Hepatocyte (in vitro differentiated cells): ENCODE results near the gene NCAM1. TPM values are rescaled to one million over a fixed set of nuclear protein-coding genes. Genes with fewer than 3 reads are reported as not detected.

Experiments
- DNase-seq: peaks from one replicate; pipeline ENCODE4 v3.0.0-alpha.2; 2016; ENCODE audit warnings: low spot score
- H2AFZ ChIP-seq: fragments of 200-600 bp; sonication (generic); 2 replicates; pipeline ENCODE4 v1.6.0; 2016; ENCODE audit warnings: antibody characterized with exemption, mild to moderate bottlenecking
- H3K27ac ChIP-seq: fragments of 200-600 bp; sonication (generic); 2 replicates; pipeline ENCODE4 v1.5.1; 2016; ENCODE audit warnings: mild to moderate bottlenecking
- H3K27me3 ChIP-seq: fragments of 200-600 bp; sonication (generic); 2 replicates; pipeline ENCODE4 v1.6.1; 2016
- H3K36me3 ChIP-seq: fragments of 200-600 bp; sonication (generic); replicated peaks from 2 replicates; pipeline ENCODE4 v1.5.1; 2016; ENCODE audit warnings: low read depth; ENCODE audit not compliant: insufficient read depth
- H3K4me1 ChIP-seq: fragments of 200-600 bp; sonication (generic); 2 replicates; pipeline ENCODE4 v1.5.1; 2016; ENCODE audit warnings: mild to moderate bottlenecking, moderate library complexity; ENCODE audit not compliant: insufficient read depth
- H3K4me2 ChIP-seq: fragments of 200-600 bp; sonication (generic); 2 replicates; pipeline ENCODE4 v1.6.0; 2016
- H3K4me3 ChIP-seq: fragments of 200-600 bp; sonication (generic); 2 replicates; pipeline ENCODE4 v1.5.1; 2016; ENCODE audit warnings: mild to moderate bottlenecking
- H3K79me2 ChIP-seq: fragments of 200-600 bp; sonication (generic); 2 replicates; pipeline ENCODE4 v1.6.0; 2017; ENCODE audit warnings: mild to moderate bottlenecking
- H3K9me2 ChIP-seq: fragments of 200-600 bp; sonication (generic); replicated peaks from 2 replicates; pipeline ENCODE4 v1.6.0; 2017; ENCODE audit warnings: mild to moderate bottlenecking; ENCODE audit not compliant: insufficient read depth
- H3K9me3 ChIP-seq: fragments of 200-600 bp; sonication (generic); 2 replicates; pipeline ENCODE4 v1.5.1; 2016; ENCODE audit warnings: low read depth, mild to moderate bottlenecking
- H4K20me1 ChIP-seq: fragments of 200-600 bp; sonication (generic); 2 replicates; pipeline ENCODE4 v1.6.0; 2016; ENCODE audit warnings: mild to moderate bottlenecking; ENCODE audit not compliant: insufficient read depth, poor library complexity, severe bottlenecking
- CTCF ChIP-seq: fragments of 200-600 bp; sonication (generic); IDR thresholded peaks from 2 replicates; pipeline ENCODE4 v1.5.1; 2016; ENCODE audit warnings: antibody characterized with exemption, mild to moderate bottlenecking; ENCODE audit not compliant: poor library complexity
- EZH2 ChIP-seq: fragments of 200-600 bp; sonication (generic); IDR thresholded peaks from 2 replicates; pipeline ENCODE4 v1.6.1; 2016; ENCODE audit warnings: antibody characterized with exemption, mild to moderate bottlenecking, borderline replicate concordance
- EZH2phosphoT487 ChIP-seq: fragments of 200-600 bp; sonication (generic); IDR thresholded peaks from one replicate; pipeline ENCODE4 v1.6.1; 2018; ENCODE audit warnings: antibody characterized with exemption, mild to moderate bottlenecking, low read depth, moderate library complexity; ENCODE audit not compliant: unreplicated experiment, severe bottlenecking
- WGBS: methylation state at CpG from one replicate; pipeline ENCODE4 v1.1.6; 2016; ENCODE audit warnings: low lambda C conversion rate; ENCODE audit errors: missing lambda C conversion rate; 5-methylcytosine and 5-hydroxymethylcytosine counted together
- polyA plus RNA-seq: library from polyadenylated mRNA; unstranded; fragments of >200 nt; fragmentation: Nextera tagmentation; extraction: Ambion mirVana; gene quantifications from 2 replicates; pipeline ENCODE4 v1.2.1, GENCODE V29; 2016
- total RNA-seq: library from RNA; depleted of rRNA; stranded (reverse); fragments of >200 nt; gene quantifications from 2 replicates; pipeline ENCODE4 v1.2.3, GENCODE V29; 2014

NCAM1 gene
- total and polyA plus RNA-seq, 2 experiments from 2014 or later, result 12.4 to 27.2 TPM

GRCh38 chr11:113153847-113154246, 192.6 kb downstream of the NCAM1 start:
- TF ChIP-seq CTCF (no peak), EZH2 (no peak), EZH2phosphoT487 (no peak)

GRCh38 chr11:113159988-113160807, 199.0 kb downstream of the NCAM1 start:
- no peak for TF ChIP-seq EZH2phosphoT487
- no peak for TF ChIP-seq EZH2
- no peak for TF ChIP-seq CTCF
- H2AFZ ChIP-seq, result no peak overlapping the region
- peaks cover 28% of the 10 kb centered on the region for H3K4me1 ChIP-seq
- no peaks in the 10 kb centered on the region for H3K27me3 ChIP-seq
- H3K4me2 ChIP-seq, result peak overlapping the region; percentile 61
- H3K79me2 ChIP-seq, result no peaks in the 10 kb centered on the region
- H3K4me3 ChIP-seq, result no peak overlapping the region
- 58% methylated on average over 7 of the region's 7 CpGs for WGBS
- no peaks in the 10 kb centered on the region for H4K20me1 ChIP-seq
- DNase-seq, result peak; percentile 32
- H3K27ac ChIP-seq, result peak overlapping the region; percentile 39
- H3K36me3 ChIP-seq, result no peaks in the 10 kb centered on the region
- no peaks in the 10 kb centered on the region for H3K9me2 ChIP-seq
- H3K9me3 ChIP-seq, result no peaks in the 10 kb centered on the region

More at GRCh38 chr11:113153847-113154246, 192.6 kb downstream of the NCAM1 start:
- Histone ChIP-seq H2AFZ (no peak overlapping the region), H4K20me1 (no peaks in the 10 kb centered on the region), H3K79me2 (no peaks in the 10 kb centered on the region), H3K4me1 (no peaks in the 10 kb centered on the region), H3K36me3 (no peaks in the 10 kb centered on the region), H3K4me3 (no peak overlapping the region), H3K9me2 (no peaks in the 10 kb centered on the region), H3K4me2 (no peak overlapping the region), H3K9me3 (no peaks in the 10 kb centered on the region), H3K27ac (no peak overlapping the region), H3K27me3 (no peaks in the 10 kb centered on the region)
- DNase-seq, result no peak
- 90% methylated on average over 2 of the region's 2 CpGs for WGBS

GRCh38 chr11:113160808-113161124, 199.5 kb downstream of the NCAM1 start:
- Histone ChIP-seq H3K79me2 (no peaks in the 10 kb centered on the region), H3K9me2 (no peaks in the 10 kb centered on the region), H3K27me3 (no peaks in the 10 kb centered on the region), H3K4me2 (peak overlapping the region; percentile 61), H3K36me3 (no peaks in the 10 kb centered on the region), H2AFZ (no peak overlapping the region), H3K4me1 (peaks cover 28% of the 10 kb centered on the region), H4K20me1 (no peaks in the 10 kb centered on the region), H3K9me3 (no peaks in the 10 kb centered on the region), H3K4me3 (no peak overlapping the region), H3K27ac (peak overlapping the region; percentile 39)
- no peak for TF ChIP-seq CTCF
- TF ChIP-seq EZH2, result no peak
- 52% methylated on average over 6 of the region's 6 CpGs for WGBS
- DNase-seq, result no peak
